Lung (tissue), 12 donors: Measurements from ENCODE around the gene PRSS27. TPM values are rescaled to one million over a fixed set of nuclear protein-coding genes. Genes with fewer than 3 reads are reported as not detected.

Source experiments
- ATAC-seq: fragments of 200-7000 bp; cut with Tn5 transposase; one replicate; pipeline ENCODE4 v1.9.1; 2020; ENCODE audit warnings: moderate number of reproducible peaks; ENCODE audit not compliant: insufficient read depth, low FRiP score
- DNase-seq, 3 donors: peaks; one replicate each; pipeline ENCODE4 v3.0.0-alpha.2; 2013 to 2017
- H3K27ac ChIP-seq, 2 donors: one replicate each; pipeline ENCODE4 v1.5.1; 2013; ENCODE audit warnings: mild to moderate bottlenecking in 2 of 2, moderate library complexity in 2 of 2, control low read depth in 1 of 2, inconsistent platforms in 1 of 2, low read depth in 1 of 2, low read length in 1 of 2
- H3K27me3 ChIP-seq, 3 donors: one replicate each; pipeline ENCODE4 v1.5.1; 2013; ENCODE audit warnings: low read length in 2 of 3; ENCODE audit not compliant: control insufficient read depth in 3 of 3, insufficient read depth in 3 of 3
- H3K36me3 ChIP-seq, 4 donors: one replicate each; pipeline ENCODE4 v1.5.1; 2013; ENCODE audit warnings: low read length in 4 of 4, mild to moderate bottlenecking in 1 of 4, moderate library complexity in 1 of 4; ENCODE audit not compliant: control insufficient read depth in 4 of 4, insufficient read depth in 4 of 4
- H3K4me1 ChIP-seq, 5 donors: one replicate each; pipeline ENCODE4 v1.5.1; 2013; ENCODE audit warnings: low read length in 5 of 5, mild to moderate bottlenecking in 2 of 5, moderate library complexity in 1 of 5; ENCODE audit not compliant: control insufficient read depth in 5 of 5, insufficient read depth in 5 of 5
- H3K4me3 ChIP-seq: one replicate; pipeline ENCODE4 v1.5.1; 2013; ENCODE audit warnings: mild to moderate bottlenecking, control low read depth, moderate library complexity
- H3K9ac ChIP-seq, 2 donors: one replicate each; pipeline ENCODE4 v1.5.1; 2013; ENCODE audit warnings: low read length in 2 of 2, control low read depth in 1 of 2; ENCODE audit not compliant: insufficient read depth in 1 of 2
- H3K9me3 ChIP-seq, 4 donors: one replicate each; pipeline ENCODE4 v1.5.1; 2013; ENCODE audit warnings: low read length in 3 of 4, mild to moderate bottlenecking in 1 of 4, moderate library complexity in 1 of 4; ENCODE audit not compliant: control insufficient read depth in 4 of 4, insufficient read depth in 3 of 4
- CTCF ChIP-seq: IDR thresholded peaks from 2 replicates; pipeline ENCODE4 v1.5.1; 2012; ENCODE audit warnings: mild to moderate bottlenecking; ENCODE audit errors: control extremely low read depth, extremely low read depth
- WGBS, 2 donors: extraction: QIAGEN DNeasy Blood & Tissue Kit; methylation state at CpG; one replicate each; pipeline ENCODE4 v1.1.7; 2013; 5-methylcytosine and 5-hydroxymethylcytosine counted together
- polyA plus RNA-seq, 2 donors: library from polyadenylated mRNA; stranded (reverse); fragments of 200-250 nt; gene quantifications; one replicate each; pipeline ENCODE4 v1.2.1, GENCODE V29; 2013
- total RNA-seq, 2 donors: library from RNA; depleted of rRNA in 1 of 2; stranded (reverse); fragments of >200 nt in 1 of 2; gene quantifications; one replicate each; pipeline ENCODE4 v1.2.1, GENCODE V29; 2014 to 2021
- donor health status: control.
- donor health status: control.
- donor health status: Bipolar disorder and iron deficiency.
- donor health status: healthy.
- donor health status: DM: yes; HTN: yes; CAD: no.

PRSS27 gene
- total and polyA plus RNA-seq, 4 donors: 1.1 to 2.5 (median 2.1) TPM

DNA sequence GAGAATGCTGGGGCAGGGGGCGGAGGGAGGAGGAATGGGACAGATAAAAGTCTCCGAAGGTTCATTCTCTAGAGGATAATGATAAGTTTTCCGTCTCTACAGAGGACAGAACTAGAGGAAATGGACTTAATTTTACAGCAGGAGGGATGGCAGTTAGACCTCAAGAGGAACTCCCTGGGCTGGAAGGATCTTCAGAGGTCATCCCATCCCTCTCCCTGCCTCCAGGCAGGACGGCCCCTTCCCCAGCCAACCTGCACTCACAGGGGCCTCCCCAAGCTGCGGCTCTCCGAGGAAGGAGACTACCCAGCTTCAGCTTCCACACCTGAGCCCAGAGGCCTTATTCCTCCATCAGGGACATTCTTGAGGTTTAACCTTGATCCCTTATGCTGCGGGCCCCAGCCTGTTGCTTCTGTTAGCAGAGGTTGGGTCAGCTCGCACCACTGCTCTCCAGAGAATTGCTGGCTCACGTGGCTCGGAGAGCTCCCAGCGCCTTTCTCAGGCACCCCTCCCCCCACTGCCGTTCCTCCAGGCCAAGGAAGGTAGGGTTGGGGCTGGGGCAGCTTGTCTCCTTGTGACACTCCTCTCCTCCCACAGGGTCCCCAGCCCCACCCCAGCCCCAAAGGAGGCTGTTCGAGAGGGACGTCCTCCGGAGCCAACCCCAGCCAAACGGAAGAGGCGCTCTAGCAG is 48.5 kb upstream of the PRSS27 start:
- DNase-seq (no peak), ATAC-seq (no peak)
- Histone ChIP-seq H3K9me3 (peaks cover 0 to 2% (median under 1%) of the 10 kb centered on the region in 4 donors), H3K27ac (no peak overlapping the region), H3K4me3 (no peak overlapping the region), H3K9ac (no peak overlapping the region), H3K27me3 (no peaks in the 10 kb centered on the region), H3K36me3 (peaks cover 50 to 91% (median 74%) of the 10 kb centered on the region in 4 donors), H3K4me1 (peaks cover 0 to 4% (median 0%) of the 10 kb centered on the region in 5 donors)
- 87 to 88% methylated on average over 17 of the region's 17 CpGs for WGBS, 2 donors
- no peak for TF ChIP-seq CTCF

- ATAC-seq (no peak), DNase-seq (no peak)
- WGBS, 2 donors: 76 to 81% methylated on average over 14 of the region's 14 CpGs
- Histone ChIP-seq H3K4me3 (no peak overlapping the region), H3K36me3 (peaks cover 57 to 92% (median 76%) of the 10 kb centered on the region in 4 donors), H3K4me1 (peaks cover 0 to 4% (median 0%) of the 10 kb centered on the region in 5 donors), H3K9me3 (peaks cover 0 to 2% (median under 1%) of the 10 kb centered on the region in 4 donors), H3K9ac (no peak overlapping the region), H3K27me3 (no peaks in the 10 kb centered on the region), H3K27ac (no peak overlapping the region)
- TF ChIP-seq CTCF: no peak
These were observed 47.9 kb upstream of the PRSS27 start for GRCh38 chr16:2767891-2768290.

GRCh38 chr16:2767140-2767731 is 47.2 kb upstream of the PRSS27 start:
- Histone ChIP-seq H3K27ac (no peak overlapping the region), H3K4me1 (peaks cover 0 to 4% (median 0%) of the 10 kb centered on the region in 5 donors), H3K4me3 (no peak overlapping the region), H3K27me3 (no peaks in the 10 kb centered on the region), H3K36me3 (peaks cover 63 to 95% (median 80%) of the 10 kb centered on the region in 4 donors), H3K9me3 (peaks cover 0 to 2% (median under 1%) of the 10 kb centered on the region in 4 donors), H3K9ac (no peak overlapping the region)
- DNase-seq: no peak
- no peak for ATAC-seq
- TF ChIP-seq CTCF: no peak
- WGBS, 2 donors: 94 to 95% methylated on average over 19 of the region's 19 CpGs
